NB4 (cell line): ENCODE results near the gene MYLK.

Experiments
- POLR2A ChIP-seq: IDR thresholded peaks from 2 replicates; pipeline ENCODE4 v1.6.1; 2011; ENCODE audit warnings: mild to moderate bottlenecking; ENCODE audit not compliant: insufficient read length; ENCODE audit errors: extremely low read depth
- TF ChIP-seq, protein P1 (sequence below): IDR thresholded peaks from one replicate; pipeline ENCODE4 v1.5.1; 2012; ENCODE audit warnings: low read depth, low read length
- TF ChIP-seq, protein P2 (sequence below): IDR thresholded peaks from 2 replicates; pipeline ENCODE4 v1.6.1; 2011; ENCODE audit warnings: low read depth, low read length

DNA sequence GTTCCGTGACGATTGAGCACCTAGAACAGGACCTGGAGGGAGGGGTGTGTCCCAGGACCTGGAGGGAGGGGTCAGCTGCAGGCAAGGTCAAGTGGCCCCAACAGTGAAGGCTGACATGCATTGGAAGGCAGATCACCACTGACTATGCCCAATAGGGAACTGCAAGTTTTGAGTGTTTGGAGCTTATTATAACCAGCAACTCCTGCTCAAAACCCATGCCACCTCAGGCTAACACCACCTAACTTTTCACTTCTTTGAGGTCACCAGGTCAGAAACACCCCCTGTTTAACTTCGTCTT is 93.1 kb downstream of the MYLK start:
- no peak for TF ChIP-seq POLR2A
- TF ChIP-seq, protein P1, sequence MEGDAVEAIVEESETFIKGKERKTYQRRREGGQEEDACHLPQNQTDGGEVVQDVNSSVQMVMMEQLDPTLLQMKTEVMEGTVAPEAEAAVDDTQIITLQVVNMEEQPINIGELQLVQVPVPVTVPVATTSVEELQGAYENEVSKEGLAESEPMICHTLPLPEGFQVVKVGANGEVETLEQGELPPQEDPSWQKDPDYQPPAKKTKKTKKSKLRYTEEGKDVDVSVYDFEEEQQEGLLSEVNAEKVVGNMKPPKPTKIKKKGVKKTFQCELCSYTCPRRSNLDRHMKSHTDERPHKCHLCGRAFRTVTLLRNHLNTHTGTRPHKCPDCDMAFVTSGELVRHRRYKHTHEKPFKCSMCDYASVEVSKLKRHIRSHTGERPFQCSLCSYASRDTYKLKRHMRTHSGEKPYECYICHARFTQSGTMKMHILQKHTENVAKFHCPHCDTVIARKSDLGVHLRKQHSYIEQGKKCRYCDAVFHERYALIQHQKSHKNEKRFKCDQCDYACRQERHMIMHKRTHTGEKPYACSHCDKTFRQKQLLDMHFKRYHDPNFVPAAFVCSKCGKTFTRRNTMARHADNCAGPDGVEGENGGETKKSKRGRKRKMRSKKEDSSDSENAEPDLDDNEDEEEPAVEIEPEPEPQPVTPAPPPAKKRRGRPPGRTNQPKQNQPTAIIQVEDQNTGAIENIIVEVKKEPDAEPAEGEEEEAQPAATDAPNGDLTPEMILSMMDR, result no peak
- TF ChIP-seq, protein P2, sequence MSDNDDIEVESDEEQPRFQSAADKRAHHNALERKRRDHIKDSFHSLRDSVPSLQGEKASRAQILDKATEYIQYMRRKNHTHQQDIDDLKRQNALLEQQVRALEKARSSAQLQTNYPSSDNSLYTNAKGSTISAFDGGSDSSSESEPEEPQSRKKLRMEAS, result no peak
